Cardiac septum (tissue), 1 donor: ENCODE measurements around the gene CC2D1A. TPM values are rescaled to one million over a fixed set of nuclear protein-coding genes. Genes with fewer than 3 reads are reported as not detected.

Experiments used
- DNase-seq: peaks from one replicate; pipeline ENCODE4 v3.0.0-alpha.2; 2020; ENCODE audit warnings: low spot score
- intact Hi-C: fragments of 100-400 bp; cut with DNase I; formaldehyde crosslinking; loops from one replicate; pipeline ENCODE4 v1.14.0; 2022
- total RNA-seq: library from RNA; stranded (reverse); fragmentation: NEBNext Ultra II Directional; extraction: Animal tissue kit (Norgen Biotek cat#: 25700); gene quantifications from one replicate; pipeline ENCODE4 v1.2.1, GENCODE V29; 2021
- donor health status: DM: no; HTN: no; CAD: no.

CC2D1A gene
- total RNA-seq, 1 donor from 2014 or later: 19.5 TPM

GRCh38 chr19:13929340-13929739 lies 23.3 kb downstream of the CC2D1A start:
- intact Hi-C loops: no loop called here
- no peak for DNase-seq

GRCh38 chr19:13929956-13930355 lies 24.0 kb downstream of the CC2D1A start:
- no peak for DNase-seq
- intact Hi-C loops: no loop called here

GRCh38 chr19:13930402-13930801 lies 24.4 kb downstream of the CC2D1A start:
- intact Hi-C loops: no loop called here
- no peak for DNase-seq

- no peak for DNase-seq
- intact Hi-C loops: no loop called here
Measured at GRCh38 chr19:13931391-13932148, 25.6 kb downstream of the CC2D1A start.

GRCh38 chr19:13932149-13932637 lies 26.2 kb downstream of the CC2D1A start:
- intact Hi-C loops: no loop called here
- DNase-seq: no peak

GRCh38 chr19:13932911-13933393 lies 27.0 kb downstream of the CC2D1A start:
- intact Hi-C loops: no loop called here
- DNase-seq: no peak

GRCh38 chr19:13934785-13935109 lies 28.7 kb downstream of the CC2D1A start:
- DNase-seq: no peak
- intact Hi-C loops: no loop called here

- intact Hi-C loops: no loop called here
- DNase-seq: no peak
Measured at GRCh38 chr19:13935765-13936510, 29.9 kb downstream of the CC2D1A start.

GRCh38 chr19:13937479-13938300 lies 31.7 kb downstream of the CC2D1A start:
- DNase-seq: no peak
- intact Hi-C loops: no loop called here

GRCh38 chr19:13938301-13939064 lies 32.5 kb downstream of the CC2D1A start, which contains the start of gene PODNL1:
TSS of gene PODNL1 (minus strand) at chr19:13938417. CDS start at chr19:13938181, 236 bp downstream.
- DNase-seq: no peak
- intact Hi-C loops: no loop called here

- intact Hi-C loops: no loop called here
- no peak for DNase-seq
Measured at GRCh38 chr19:13942023-13942684, 36.2 kb downstream of the CC2D1A start.

- no peak for DNase-seq
- intact Hi-C loops: no loop called here
Measured at GRCh38 chr19:13946414-13946813, 40.4 kb downstream of the CC2D1A start.

GRCh38 chr19:13951043-13951442 lies 45.0 kb downstream of the CC2D1A start:
- intact Hi-C loops: loop anchor here (5.0 kb wide), 1 partner anchor 44 kb away; the partner anchor contains the start of genes BRME1 and CC2D1A
- no peak for DNase-seq

- intact Hi-C loops: loop anchor here (2.0 to 5.0 kb wide), 2 partner anchors 44 to 55 kb away; partner anchors contain the start of genes BRME1, CC2D1A and RFX1
Measured at GRCh38 chr19:13951799-13952153, 45.8 kb downstream of the CC2D1A start.

GRCh38 chr19:13952154-13952930 lies 46.3 kb downstream of the CC2D1A start, which contains the start of gene DCAF15:
TSS of gene DCAF15 (plus strand) at chr19:13952509. CDS start at chr19:13952513, 4 bp downstream.
- intact Hi-C loops: loop anchor here (2.0 to 5.0 kb wide), 2 partner anchors 45 to 54 kb away; partner anchors contain the start of genes BRME1, CC2D1A and RFX1
- peak; percentile 100 for DNase-seq

More at GRCh38 chr19:13951799-13952153, 45.8 kb downstream of the CC2D1A start:
- no peak for DNase-seq

- no peak for DNase-seq
Measured at GRCh38 chr19:13952931-13953531, 47.0 kb downstream of the CC2D1A start.

GRCh38 chr19:13954185-13954584 lies 48.2 kb downstream of the CC2D1A start:
- no peak for DNase-seq
- intact Hi-C loops: loop anchor here (5.0 kb wide), 1 partner anchor 47 kb away; the partner anchor contains the start of genes BRME1 and CC2D1A

More at GRCh38 chr19:13952931-13953531, 47.0 kb downstream of the CC2D1A start:
- intact Hi-C loops: loop anchor here (2.0 to 5.0 kb wide), 2 partner anchors 46 to 54 kb away; partner anchors contain the start of genes BRME1, CC2D1A and RFX1
